HepG2 (cell line): ENCODE measurements around the gene CMTM2. TPM values are rescaled to one million over a fixed set of nuclear protein-coding genes. Genes with fewer than 3 reads are reported as not detected.
A peak's percentile ranks its signal among the peaks of the same experiment; 100 is the strongest.

Experiments
- ATAC-seq: fragments of 200-7000 bp; cut with Tn5 transposase; 3 replicates; pipeline ENCODE4 v1.9.1; 2020; ENCODE audit warnings: mild to moderate bottlenecking, moderate library complexity
- BruUV-seq: library from RNA; stranded (reverse); fragments of 400-500 nt; replicated peaks from 2 replicates; lab custom pipeline; 2021; lab: Mats Ljungman, UMichigan
- CTCF ChIA-PET: fragments of 300-600 bp; formaldehyde crosslinking; extraction: SDS; loops from one replicate; lab custom pipeline; 2021; ENCODE audit warnings: low total read pairs, inconsistent platforms, low intra/inter-chr PET ratio; lab: Yijun Ruan, JAX
- POLR2A ChIA-PET: fragments of 350-600 bp; sonication (Branson Sonifier 250); formaldehyde crosslinking; loops from one replicate; lab custom pipeline; 2020; ENCODE audit warnings: antibody characterized with exemption, inconsistent platforms; lab: Yijun Ruan, JAX
- DNase-seq: peaks from one replicate; pipeline ENCODE4 v3.0.0-alpha.2; 2015; ENCODE audit warnings: low spot score
- FAIRE-seq: peaks from 3 replicates; lab custom pipeline; 2011; peaks lifted over from hg19 to GRCh38; lab: Jason Lieb, UNC
- H2AFZ ChIP-seq: one replicate; pipeline ENCODE4 v1.6.1; 2011; ENCODE audit warnings: low read length, inconsistent platforms
- H3K27ac ChIP-seq: fragments of 300-600 bp; 3 replicates; pipeline ENCODE4 v1.8.0; 2011; ENCODE audit warnings: mixed run types, mild to moderate bottlenecking, mixed read lengths, low read length, inconsistent platforms; ENCODE audit not compliant: insufficient read depth; ENCODE audit errors: extremely low read length
- H3K27me3 ChIP-seq, 2 experiments: fragments of 200-600 bp in 1 of 2; 2 replicates in 1 of 2; 3 replicates in 1 of 2; pipeline versions ENCODE4 v1.6.0 to v1.8.0; 2011; ENCODE audit warnings: low read length in 2 of 2, mild to moderate bottlenecking in 2 of 2, moderate library complexity in 2 of 2, inconsistent platforms in 1 of 2; ENCODE audit not compliant: insufficient read depth in 2 of 2, control insufficient read depth in 1 of 2
- H3K36me3 ChIP-seq, 2 experiments: fragments of 200-600 bp in 1 of 2; replicated peaks in 1 of 2; 2 replicates in 1 of 2; 3 replicates in 1 of 2; pipeline versions ENCODE4 v1.5.1 to v1.8.0; 2011; ENCODE audit warnings: low read length in 2 of 2, inconsistent platforms in 1 of 2; ENCODE audit not compliant: insufficient read depth in 2 of 2, control insufficient read depth in 1 of 2
- H3K4me1 ChIP-seq: 2 replicates; pipeline ENCODE4 v1.5.1; 2012; ENCODE audit warnings: low read length, inconsistent platforms; ENCODE audit not compliant: insufficient read depth
- H3K4me2 ChIP-seq: 2 replicates; pipeline ENCODE4 v1.6.0; 2011; ENCODE audit warnings: low read depth, low read length, inconsistent platforms
- H3K4me3 ChIP-seq, 3 experiments: fragments of 200-600 bp in 1 of 3; sonication (generic), shearing (Covaris generic) in 1 of 3; replicated peaks in 1 of 3; 2 replicates each; pipeline ENCODE4 v1.5.1; 2011 to 2016; ENCODE audit warnings: low read length in 3 of 3, inconsistent platforms in 2 of 3, low read depth in 2 of 3, mild to moderate bottlenecking in 2 of 3, control low read depth in 1 of 3, mixed read lengths in 1 of 3; ENCODE audit not compliant: insufficient read depth in 1 of 3
- H3K79me2 ChIP-seq: one replicate; pipeline ENCODE4 v1.6.1; 2011; ENCODE audit warnings: low read length, inconsistent platforms; ENCODE audit not compliant: insufficient read depth
- H3K9ac ChIP-seq: 2 replicates; pipeline ENCODE4 v1.6.0; 2011; ENCODE audit warnings: mild to moderate bottlenecking, low read depth, low read length, inconsistent platforms; ENCODE audit not compliant: insufficient read depth
- H3K9me3 ChIP-seq: 2 replicates; pipeline ENCODE4 v1.5.1; 2012; ENCODE audit warnings: mild to moderate bottlenecking, low read length
- H4K20me1 ChIP-seq: 2 replicates; pipeline ENCODE4 v1.6.0; 2011; ENCODE audit warnings: inconsistent platforms, mild to moderate bottlenecking, low read length, moderate library complexity; ENCODE audit not compliant: insufficient read depth
- ARNT2 ChIP-seq: sonication (generic); formaldehyde crosslinking; IDR thresholded peaks from 2 replicates; pipeline ENCODE4 v1.8.0; 2022; ENCODE audit warnings: mild to moderate bottlenecking, low read depth, missing genetic modification reagents, moderate library complexity
- JUNB ChIP-seq: sonication (generic); formaldehyde crosslinking; IDR thresholded peaks from 2 replicates; pipeline ENCODE4 v1.8.0; 2022; ENCODE audit warnings: missing genetic modification reagents, mild to moderate bottlenecking, borderline replicate concordance
- NFE2L2 ChIP-seq: fragments of 150-350 bp; IDR thresholded peaks from 2 replicates; pipeline ENCODE4 v1.6.1; 2014; ENCODE audit warnings: low read length
- NFIB ChIP-seq: sonication (generic); formaldehyde crosslinking; IDR thresholded peaks from 2 replicates; pipeline ENCODE4 v1.9.0; 2021; ENCODE audit warnings: missing genetic modification reagents, mild to moderate bottlenecking, borderline replicate concordance
- SRF ChIP-seq: IDR thresholded peaks from 2 replicates; pipeline ENCODE4 v1.6.1; 2011; ENCODE audit warnings: mild to moderate bottlenecking, low read depth, low read length, moderate library complexity
- TBX2 ChIP-seq: sonication (generic); formaldehyde crosslinking; IDR thresholded peaks from 2 replicates; pipeline ENCODE4 v1.5.0; 2020; ENCODE audit warnings: missing genetic modification reagents, mild to moderate bottlenecking, borderline replicate concordance
- ZNF235 ChIP-seq: sonication (generic); formaldehyde crosslinking; IDR thresholded peaks from 2 replicates; pipeline ENCODE4 v1.8.1; 2023; ENCODE audit warnings: mild to moderate bottlenecking, missing genetic modification reagents, borderline replicate concordance
- ZNF317 ChIP-seq: sonication (generic); formaldehyde crosslinking; IDR thresholded peaks from 2 replicates; pipeline ENCODE4 v1.5.0; 2020; ENCODE audit warnings: mild to moderate bottlenecking, missing genetic modification reagents
- ZNF747 ChIP-seq: sonication (generic); formaldehyde crosslinking; IDR thresholded peaks from 2 replicates; pipeline ENCODE4 v1.8.1; 2023; ENCODE audit warnings: missing genetic modification reagents, mild to moderate bottlenecking, borderline replicate concordance
- ZSCAN12 ChIP-seq: sonication (generic); formaldehyde crosslinking; IDR thresholded peaks from 2 replicates; pipeline ENCODE4 v1.9.0; 2021; ENCODE audit warnings: mild to moderate bottlenecking, missing genetic modification reagents
- WGBS: methylation state at CpG from one replicate; pipeline ENCODE4 v1.1.6; 2017; ENCODE audit warnings: low lambda C conversion rate; 5-methylcytosine and 5-hydroxymethylcytosine counted together
- in situ Hi-C: cut with HindIII; loops from 2 replicates; pipeline ENCODE4 v1.10.0; 2017; ENCODE audit warnings: low pct_unique_long_range_greater_than_20kb; ENCODE audit not compliant: extremely low pct_ligation_motif_present
- intact Hi-C: fragments of 100-400 bp; cut with micrococcal nuclease; formaldehyde crosslinking; loops from one replicate; pipeline ENCODE4 v1.10.0; 2022; ENCODE audit not compliant: unreplicated experiment
- polyA plus RNA-seq, 8 experiments: library from polyadenylated mRNA; depleted of rRNA in 3 of 8; stranded (reverse) in 7 of 8; unstranded in 1 of 8; fragments of >200 nt; fragmentation: Illumina TruSeq in 4 of 8; extraction: Trizol in 4 of 8; gene quantifications; 2 replicates each; pipeline versions ENCODE4 v1.2.1 to v1.2.3, GENCODE V29; 2011 to 2016; ENCODE audit warnings: low read depth in 4 of 8, missing spikeins in 1 of 8, mixed read lengths in 1 of 8; ENCODE audit not compliant: insufficient read depth in 1 of 8
- total RNA-seq, 5 experiments: library from RNA; depleted of rRNA; stranded (reverse); fragments of >200 nt; fragmentation: Illumina TruSeq; extraction: Trizol; gene quantifications; 2 replicates each; pipeline ENCODE4 v1.2.3, GENCODE V29; 2016; ENCODE audit warnings: low read depth in 1 of 5
- TF ChIP-seq, protein P1 (sequence below): sonication (generic); formaldehyde crosslinking; IDR thresholded peaks from 2 replicates; pipeline ENCODE4 v1.4.0; 2020; ENCODE audit warnings: mild to moderate bottlenecking, missing genetic modification reagents
- TF ChIP-seq, protein P2 (sequence below): sonication (generic); formaldehyde crosslinking; IDR thresholded peaks from 2 replicates; pipeline ENCODE4 v1.5.0; 2020; ENCODE audit warnings: missing genetic modification reagents
- TF ChIP-seq, protein P3 (sequence below): sonication (generic); formaldehyde crosslinking; IDR thresholded peaks from 2 replicates; pipeline ENCODE4 v1.4.0; 2020; ENCODE audit warnings: missing genetic modification reagents
- TF ChIP-seq, protein P4 (sequence below): sonication (generic); formaldehyde crosslinking; IDR thresholded peaks from 2 replicates; pipeline ENCODE4 v1.5.1; 2020; ENCODE audit warnings: missing genetic modification reagents, mild to moderate bottlenecking, borderline replicate concordance

The CMTM2 gene
- total and polyA plus RNA-seq, 2 of the 13 experiments (the other 11 are each of a cell fraction or from before 2014, with no cell fraction given): not detected

DNA sequence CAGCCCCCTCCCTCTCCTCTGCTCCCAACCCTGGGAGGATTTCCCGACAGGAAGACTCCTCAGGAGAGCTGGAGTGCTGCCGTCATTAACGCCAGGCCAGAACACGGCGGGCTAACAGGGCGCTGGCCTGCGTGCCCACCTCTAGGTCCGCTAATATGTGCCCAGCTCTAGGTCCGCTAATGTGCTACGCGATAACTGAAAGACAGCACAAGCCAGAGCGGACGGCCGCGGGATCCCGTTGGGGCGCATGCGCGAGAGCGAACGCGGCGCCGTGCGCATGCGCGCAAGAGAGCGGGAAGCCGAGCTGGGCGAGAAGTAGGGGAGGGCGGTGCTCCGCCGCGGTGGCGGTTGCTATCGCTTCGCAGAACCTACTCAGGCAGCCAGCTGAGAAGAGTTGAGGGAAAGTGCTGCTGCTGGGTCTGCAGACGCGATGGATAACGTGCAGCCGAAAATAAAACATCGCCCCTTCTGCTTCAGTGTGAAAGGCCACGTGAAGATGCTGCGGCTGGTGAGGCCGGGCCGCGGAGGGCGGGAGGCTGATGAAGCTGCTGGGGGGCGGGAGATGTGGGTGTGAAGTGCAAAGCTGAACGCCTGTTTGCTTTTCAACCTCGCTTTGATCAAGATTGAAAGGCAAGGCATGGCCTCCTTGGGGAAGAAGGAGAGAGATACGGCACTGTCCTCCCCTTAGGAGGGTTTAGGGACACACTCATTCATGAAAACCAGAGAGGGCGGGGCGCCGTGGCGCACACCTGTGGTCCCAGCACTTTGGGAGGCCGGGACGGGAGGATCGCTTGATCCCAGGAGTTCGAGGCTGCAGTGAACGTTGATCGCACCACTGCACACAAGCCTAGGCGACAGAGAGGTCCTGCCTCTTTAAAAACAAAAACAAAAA, 26.7 kb upstream of the CMTM2 start, which contains the start of gene CKLF:
Gene CKLF, plus strand, starts transcription at position 291 of the 892 bp plus-strand sequence. Its CDS starts 140 bp downstream, at position 431.
- Histone ChIP-seq H2AFZ (peak within 1 kb of the TSS; percentile 85), H3K9me3 (no peaks in the 10 kb centered on the region), H3K27ac (peak within 1 kb of the TSS; percentile 87), H3K79me2 (peaks cover 24% of the 10 kb centered on the region), H3K4me1 (peaks cover 84% of the 10 kb centered on the region), H4K20me1 (no peaks in the 10 kb centered on the region), H3K9ac (peak within 1 kb of the TSS; percentile 85), H3K4me3 (peak within 1 kb of the TSS; percentile 70 to 79 (median 73)), H3K36me3 (peaks cover 0 to 6% of the 10 kb centered on the region in 2 experiments; a peak in 2 of 5 replicates), H3K27me3 (no peaks in the 10 kb centered on the region), H3K4me2 (peak within 1 kb of the TSS; percentile 94)
- ATAC-seq (peak; percentile 80), FAIRE-seq (peak; percentile 67), DNase-seq (peak; percentile 85)
- intact Hi-C loops (loop anchor here (2.0 kb wide), 1 partner anchor 52 kb away; the partner anchor contains the start of gene CMTM3), in situ Hi-C loops (no loop called here)
- CTCF ChIA-PET: no interaction called here
- BruUV-seq: TSS peak; percentile 52
- POLR2A ChIA-PET: interaction anchor here (0.7 to 3.3 kb wide), 21 partner anchors 9 to 384 kb away, joined by 3 to 23 read pairs (median 4); partner anchors contain the start of genes CMTM3 and NAE1
- 11% methylated on average over 62 of the region's 63 CpGs for WGBS
- TF ChIP-seq SRF: no peak
- TF ChIP-seq NFIB (CRISPR knock-in tag): peak; percentile 98; the same call in 1 of the 2 replicates
- TF ChIP-seq, protein P1, sequence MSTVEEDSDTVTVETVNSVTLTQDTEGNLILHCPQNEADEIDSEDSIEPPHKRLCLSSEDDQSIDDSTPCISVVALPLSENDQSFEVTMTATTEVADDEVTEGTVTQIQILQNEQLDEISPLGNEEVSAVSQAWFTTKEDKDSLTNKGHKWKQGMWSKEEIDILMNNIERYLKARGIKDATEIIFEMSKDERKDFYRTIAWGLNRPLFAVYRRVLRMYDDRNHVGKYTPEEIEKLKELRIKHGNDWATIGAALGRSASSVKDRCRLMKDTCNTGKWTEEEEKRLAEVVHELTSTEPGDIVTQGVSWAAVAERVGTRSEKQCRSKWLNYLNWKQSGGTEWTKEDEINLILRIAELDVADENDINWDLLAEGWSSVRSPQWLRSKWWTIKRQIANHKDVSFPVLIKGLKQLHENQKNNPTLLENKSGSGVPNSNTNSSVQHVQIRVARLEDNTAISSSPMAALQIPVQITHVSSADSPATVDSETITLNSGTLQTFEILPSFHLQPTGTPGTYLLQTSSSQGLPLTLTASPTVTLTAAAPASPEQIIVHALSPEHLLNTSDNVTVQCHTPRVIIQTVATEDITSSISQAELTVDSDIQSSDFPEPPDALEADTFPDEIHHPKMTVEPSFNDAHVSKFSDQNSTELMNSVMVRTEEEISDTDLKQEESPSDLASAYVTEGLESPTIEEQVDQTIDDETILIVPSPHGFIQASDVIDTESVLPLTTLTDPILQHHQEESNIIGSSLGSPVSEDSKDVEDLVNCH: peak; percentile 93; the same call in 1 of the 2 replicates
- peak; percentile 87 for TF ChIP-seq ZNF317
- TF ChIP-seq ZSCAN12 (CRISPR knock-in tag): peak; percentile 98; the same call in 1 of the 2 replicates
- TF ChIP-seq ARNT2 (CRISPR knock-in tag): peak; percentile 100
- TF ChIP-seq TBX2: peak; percentile 97
- TF ChIP-seq, protein P2, sequence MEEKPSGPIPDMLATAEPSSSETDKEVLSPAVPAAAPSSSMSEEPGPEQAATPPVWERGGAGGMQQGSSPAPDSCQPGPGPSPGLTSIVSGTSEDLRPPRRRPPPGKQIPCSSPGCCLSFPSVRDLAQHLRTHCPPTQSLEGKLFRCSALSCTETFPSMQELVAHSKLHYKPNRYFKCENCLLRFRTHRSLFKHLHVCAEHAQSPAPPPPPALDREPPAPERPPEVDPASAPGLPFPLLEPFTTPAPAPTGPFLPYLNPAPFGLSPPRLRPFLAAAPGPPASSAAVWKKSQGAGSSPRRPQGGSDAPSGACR (CRISPR knock-in tag): peak; percentile 100
- TF ChIP-seq ZNF747 (CRISPR knock-in tag): peak; percentile 100
- TF ChIP-seq, protein P3, sequence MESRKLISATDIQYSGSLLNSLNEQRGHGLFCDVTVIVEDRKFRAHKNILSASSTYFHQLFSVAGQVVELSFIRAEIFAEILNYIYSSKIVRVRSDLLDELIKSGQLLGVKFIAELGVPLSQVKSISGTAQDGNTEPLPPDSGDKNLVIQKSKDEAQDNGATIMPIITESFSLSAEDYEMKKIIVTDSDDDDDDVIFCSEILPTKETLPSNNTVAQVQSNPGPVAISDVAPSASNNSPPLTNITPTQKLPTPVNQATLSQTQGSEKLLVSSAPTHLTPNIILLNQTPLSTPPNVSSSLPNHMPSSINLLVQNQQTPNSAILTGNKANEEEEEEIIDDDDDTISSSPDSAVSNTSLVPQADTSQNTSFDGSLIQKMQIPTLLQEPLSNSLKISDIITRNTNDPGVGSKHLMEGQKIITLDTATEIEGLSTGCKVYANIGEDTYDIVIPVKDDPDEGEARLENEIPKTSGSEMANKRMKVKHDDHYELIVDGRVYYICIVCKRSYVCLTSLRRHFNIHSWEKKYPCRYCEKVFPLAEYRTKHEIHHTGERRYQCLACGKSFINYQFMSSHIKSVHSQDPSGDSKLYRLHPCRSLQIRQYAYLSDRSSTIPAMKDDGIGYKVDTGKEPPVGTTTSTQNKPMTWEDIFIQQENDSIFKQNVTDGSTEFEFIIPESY (CRISPR knock-in tag): peak; percentile 74
- peak; percentile 91; the same call in 1 of the 2 replicates for TF ChIP-seq JUNB (CRISPR knock-in tag)
- TF ChIP-seq NFE2L2: no peak
- no peak for TF ChIP-seq ZNF235 (CRISPR knock-in tag)
- TF ChIP-seq, protein P4, sequence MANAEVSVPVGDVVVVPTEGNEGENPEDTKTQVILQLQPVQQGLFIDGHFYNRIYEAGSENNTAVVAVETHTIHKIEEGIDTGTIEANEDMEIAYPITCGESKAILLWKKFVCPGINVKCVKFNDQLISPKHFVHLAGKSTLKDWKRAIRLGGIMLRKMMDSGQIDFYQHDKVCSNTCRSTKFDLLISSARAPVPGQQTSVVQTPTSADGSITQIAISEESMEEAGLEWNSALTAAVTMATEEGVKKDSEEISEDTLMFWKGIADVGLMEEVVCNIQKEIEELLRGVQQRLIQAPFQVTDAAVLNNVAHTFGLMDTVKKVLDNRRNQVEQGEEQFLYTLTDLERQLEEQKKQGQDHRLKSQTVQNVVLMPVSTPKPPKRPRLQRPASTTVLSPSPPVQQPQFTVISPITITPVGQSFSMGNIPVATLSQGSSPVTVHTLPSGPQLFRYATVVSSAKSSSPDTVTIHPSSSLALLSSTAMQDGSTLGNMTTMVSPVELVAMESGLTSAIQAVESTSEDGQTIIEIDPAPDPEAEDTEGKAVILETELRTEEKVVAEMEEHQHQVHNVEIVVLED (CRISPR knock-in tag): peak; percentile 90
